ENCODE measurements around the gene SRBD1. TPM values are rescaled to one million over a fixed set of nuclear protein-coding genes. Genes with fewer than 3 reads are reported as not detected.

The SRBD1 gene
- total and polyA plus RNA-seq, 9 donors, result 4.8 to 34.8 (median 15.9) TPM

- no peak for DNase-seq
- no peaks in the 10 kb centered on the region for H3K9me3 ChIP-seq
- WGBS, 3 donors, result 93 to 94% (median 93%) methylated on average over 3 of the region's 3 CpGs
- no peak overlapping the region for H3K4me3 ChIP-seq
- intact Hi-C loops (cut with DNase I), result no loop called here
- no peaks in the 10 kb centered on the region for H3K36me3 ChIP-seq
- peaks cover 3% of the 10 kb centered on the region for H3K27me3 ChIP-seq
- H3K4me1 ChIP-seq (ENCODE audit: insufficient read depth), result no peaks in the 10 kb centered on the region
- TF ChIP-seq EP300 (IDR thresholded peaks at IDR 0.05) (no peak), CTCF (IDR thresholded peaks at IDR 0.05) (no peak), POLR2A (IDR thresholded peaks at IDR 0.05) (no peak)
- no peak overlapping the region for H3K27ac ChIP-seq
Measured at GRCh38 chr2:45506756-45507155, 104.3 kb downstream of the SRBD1 start.

- H3K27me3 ChIP-seq, result peaks cover 3% of the 10 kb centered on the region
- no peak overlapping the region for H3K4me3 ChIP-seq
- no peaks in the 10 kb centered on the region for H3K4me1 ChIP-seq (ENCODE audit: insufficient read depth)
- TF ChIP-seq EP300 (IDR thresholded peaks at IDR 0.05) (no peak), CTCF (IDR thresholded peaks at IDR 0.05) (no peak), POLR2A (IDR thresholded peaks at IDR 0.05) (no peak)
- intact Hi-C loops (cut with DNase I), result no loop called here
- H3K27ac ChIP-seq, result no peak overlapping the region
- DNase-seq, result no peak
- 88 to 100% (median 100%) methylated on average over 1 of the region's 1 CpG for WGBS, 3 donors
- H3K36me3 ChIP-seq, result no peaks in the 10 kb centered on the region
- peaks cover 0 to 4% of the 10 kb centered on the region in 2 donors for H3K9me3 ChIP-seq
Measured at GRCh38 chr2:45505138-45505537, 105.9 kb downstream of the SRBD1 start.

GRCh38 chr2:45498661-45499550, 112.2 kb downstream of the SRBD1 start:
- Histone ChIP-seq H3K27me3 (peaks cover 3% of the 10 kb centered on the region), H3K4me1 (ENCODE audit: insufficient read depth) (no peaks in the 10 kb centered on the region), H3K36me3 (no peaks in the 10 kb centered on the region), H3K9me3 (peaks cover 0 to 4% of the 10 kb centered on the region in 2 donors), H3K4me3 (no peak overlapping the region), H3K27ac (no peak overlapping the region)
- 96 to 98% (median 96%) methylated on average over 1 of the region's 1 CpG for WGBS, 3 donors
- no peak for DNase-seq
- intact Hi-C loops (cut with DNase I), result loop anchor here in 2 of 4 donors (5.0 kb wide), 1 partner anchor 517 kb away; no protein-coding TSS in a partner anchor
- TF ChIP-seq EP300 (IDR thresholded peaks at IDR 0.05) (no peak), CTCF (IDR thresholded peaks at IDR 0.05) (no peak), POLR2A (IDR thresholded peaks at IDR 0.05) (no peak)

- 69 to 82% (median 75%) methylated on average over 2 of the region's 2 CpGs for WGBS, 3 donors
- no peaks in the 10 kb centered on the region for H3K4me1 ChIP-seq (ENCODE audit: insufficient read depth)
- H3K27ac ChIP-seq, result no peak overlapping the region
- intact Hi-C loops (cut with DNase I), result loop anchor here in 2 of 4 donors (5.0 kb wide), 1 partner anchor 515 kb away; no protein-coding TSS in a partner anchor
- DNase-seq, result no peak
- no peaks in the 10 kb centered on the region for H3K36me3 ChIP-seq
- no peaks in the 10 kb centered on the region for H3K27me3 ChIP-seq
- no peak overlapping the region for H3K4me3 ChIP-seq
- peaks cover 0 to 4% of the 10 kb centered on the region in 2 donors for H3K9me3 ChIP-seq
- TF ChIP-seq POLR2A (IDR thresholded peaks at IDR 0.05) (no peak), CTCF (IDR thresholded peaks at IDR 0.05) (no peak), EP300 (IDR thresholded peaks at IDR 0.05) (no peak)
Measured at GRCh38 chr2:45497355-45497754, 113.7 kb downstream of the SRBD1 start.
